ENCODE measurements around the gene MAP3K1. TPM values are rescaled to one million over a fixed set of nuclear protein-coding genes. Genes with fewer than 3 reads are reported as not detected.

MAP3K1 gene
- total RNA-seq, 1 donor from 2014 or later = 35.2 TPM

GRCh38 chr5:56900858-56901578, 85.7 kb downstream of the MAP3K1 start:
- DNase-seq (ENCODE audit: low read depth in 2 of 2) = peak; percentile 22 to 53

- peak in 1 of 2 donors; percentile 53 for DNase-seq (ENCODE audit: low read depth in 2 of 2)
Observed at GRCh38 chr5:56908942-56909293, 93.6 kb downstream of the MAP3K1 start.

- peak; percentile 92 to 98 for DNase-seq (ENCODE audit: low read depth in 2 of 2)
Observed at GRCh38 chr5:56909294-56910209, 94.2 kb downstream of the MAP3K1 start, which contains the start of gene SETD9. SETD9 (plus strand) TSS chr5:56909596; CDS start chr5:56909646, 50 bp downstream.

- DNase-seq (ENCODE audit: low read depth in 2 of 2) = peak; percentile 40 to 74
Observed at GRCh38 chr5:56910210-56910965, 95.0 kb downstream of the MAP3K1 start.

- no peak for DNase-seq (ENCODE audit: low read depth in 2 of 2)
Observed at GRCh38 chr5:56913766-56914165, 98.4 kb downstream of the MAP3K1 start.

- no peak for DNase-seq (ENCODE audit: low read depth in 2 of 2)
Observed at GRCh38 chr5:56914678-56915077, 99.3 kb downstream of the MAP3K1 start.

GRCh38 chr5:56917534-56917933, 102.2 kb downstream of the MAP3K1 start:
- no peak for DNase-seq (ENCODE audit: low read depth in 2 of 2)

- no peak for DNase-seq (ENCODE audit: low read depth in 2 of 2)
Observed at GRCh38 chr5:56918054-56918453, 102.7 kb downstream of the MAP3K1 start.

- no peak for DNase-seq (ENCODE audit: low read depth in 2 of 2)
Observed at GRCh38 chr5:56919942-56920662, 104.8 kb downstream of the MAP3K1 start.

GRCh38 chr5:56922922-56923321, 107.6 kb downstream of the MAP3K1 start:
- DNase-seq (ENCODE audit: low read depth in 2 of 2) = no peak

- DNase-seq (ENCODE audit: low read depth in 2 of 2) = no peak
Observed at GRCh38 chr5:56934325-56934724, 119.0 kb downstream of the MAP3K1 start.

GRCh38 chr5:56938858-56939257, 123.5 kb downstream of the MAP3K1 start:
- no peak for DNase-seq (ENCODE audit: low read depth in 2 of 2)

GRCh38 chr5:56941981-56942380, 126.6 kb downstream of the MAP3K1 start:
- DNase-seq (ENCODE audit: low read depth in 2 of 2) = no peak

Other genes starting within 250 kb of the MAP3K1 start
- gene SETD9, start 94.0 kb downstream of the MAP3K1 start, total RNA-seq = 13.0 and 13.3 TPM in 2 replicates
- 10.8 and 13.7 TPM in 2 replicates for gene MIER3, start 136.6 kb downstream of the MAP3K1 start, total RNA-seq